ENCODE results near the gene VGLL4. TPM values are rescaled to one million over a fixed set of nuclear protein-coding genes. Genes with fewer than 3 reads are reported as not detected.

Gene VGLL4
- total RNA-seq, 1 experiment from 2014 or later: 26.9 TPM

GRCh38 chr3:11570251-11570650, 73.5 kb downstream of the VGLL4 start:
- intact Hi-C loops (cut with micrococcal nuclease): no loop called here
- no TSS peak for BruUV-seq (replicated peaks)
- Histone ChIP-seq H3K79me2 (ENCODE audit: insufficient read depth, low read length) (no peaks in the 10 kb centered on the region; the same call in 1 of the 2 replicates), H3K9ac (ENCODE audit: low read length) (no peak overlapping the region), H4K20me1 (ENCODE audit: insufficient read depth) (no peaks in the 10 kb centered on the region), H2AFZ (ENCODE audit: low read depth, low read length, poor library complexity, severe bottlenecking) (no peak overlapping the region), H3K4me2 (ENCODE audit: low read length) (peak overlapping the region; percentile 25; the same call in 1 of the 2 replicates), H3K4me3 (replicated peaks in 1 of 2; ENCODE audit: low read depth in 1 of 2, low read length in 2 of 2) (no peak overlapping the region), H3K9me2 (ENCODE audit: insufficient read depth) (no peaks in the 10 kb centered on the region), H3K4me1 (ENCODE audit: control insufficient read depth in 1 of 2, insufficient read depth in 2 of 2, low read length in 2 of 2) (peaks cover 30 to 47% of the 10 kb centered on the region in 2 experiments), H3K9me3 (ENCODE audit: control insufficient read depth in 1 of 2, insufficient read depth in 1 of 2, low read depth in 1 of 2, low read length in 2 of 2) (no peaks in the 10 kb centered on the region), H3K27ac (ENCODE audit: low read depth, low read length) (no peak overlapping the region), H3K27me3 (ENCODE audit: insufficient read depth, low read length) (no peaks in the 10 kb centered on the region), H3K36me3 (ENCODE audit: control insufficient read depth in 1 of 2, insufficient read depth in 2 of 2, low read length in 2 of 2) (no peaks in the 10 kb centered on the region)
- DNase-seq (ENCODE audit: low read depth, low spot score): no peak
- RAD21 ChIA-PET (ENCODE audit: low non-redundant PET in 1 of 2, low total read pairs in 2 of 2, uncharacterized antibody in 2 of 2, unreplicated experiment in 2 of 2): no interaction called here
- POLR2A ChIA-PET: no interaction called here
- TF ChIP-seq TCF7L2 (IDR thresholded peaks at IDR 0.05; ENCODE audit: borderline replicate concordance, extremely low read depth, insufficient read depth, insufficient read length) (no peak), FOSL1 (IDR thresholded peaks at IDR 0.05; ENCODE audit: low read depth) (no peak), CEBPB (IDR thresholded peaks at IDR 0.05; ENCODE audit: low read depth) (no peak), EZH2phosphoT487 (IDR thresholded peaks at IDR 0.05; ENCODE audit: borderline replicate concordance) (no peak), YY1 (IDR thresholded peaks at IDR 0.05; ENCODE audit: extremely low read depth, insufficient replicate concordance, low read depth, low read length) (no peak), CTCF (IDR thresholded peaks at IDR 0.05 in 2 of 3, conservative IDR thresholded peaks at IDR 0.05 in 1 of 3; ENCODE audit: borderline replicate concordance in 1 of 3, insufficient read depth in 1 of 3, low read depth in 2 of 3, low read length in 2 of 3) (no peak), POLR2AphosphoS5 (IDR thresholded peaks at IDR 0.05; ENCODE audit: low read depth, low read length) (no peak)
- no peak for ATAC-seq
- CTCF ChIA-PET: no interaction called here
